GM12872 (cell line): Measurements from ENCODE around the gene UPK3A.
A peak's percentile ranks its signal among the peaks of the same experiment; 100 is the strongest.

ENCODE experiments used
- CTCF ChIP-seq: IDR thresholded peaks from 3 replicates; pipeline ENCODE4 v1.5.1; 2011; ENCODE audit warnings: low read depth, mild to moderate bottlenecking, low read length, moderate library complexity; ENCODE audit not compliant: insufficient read depth

The UPK3A gene

GRCh38 chr22:45281010-45281409 is 3.7 kb upstream of the UPK3A start:
- TF ChIP-seq CTCF, result no peak

DNA sequence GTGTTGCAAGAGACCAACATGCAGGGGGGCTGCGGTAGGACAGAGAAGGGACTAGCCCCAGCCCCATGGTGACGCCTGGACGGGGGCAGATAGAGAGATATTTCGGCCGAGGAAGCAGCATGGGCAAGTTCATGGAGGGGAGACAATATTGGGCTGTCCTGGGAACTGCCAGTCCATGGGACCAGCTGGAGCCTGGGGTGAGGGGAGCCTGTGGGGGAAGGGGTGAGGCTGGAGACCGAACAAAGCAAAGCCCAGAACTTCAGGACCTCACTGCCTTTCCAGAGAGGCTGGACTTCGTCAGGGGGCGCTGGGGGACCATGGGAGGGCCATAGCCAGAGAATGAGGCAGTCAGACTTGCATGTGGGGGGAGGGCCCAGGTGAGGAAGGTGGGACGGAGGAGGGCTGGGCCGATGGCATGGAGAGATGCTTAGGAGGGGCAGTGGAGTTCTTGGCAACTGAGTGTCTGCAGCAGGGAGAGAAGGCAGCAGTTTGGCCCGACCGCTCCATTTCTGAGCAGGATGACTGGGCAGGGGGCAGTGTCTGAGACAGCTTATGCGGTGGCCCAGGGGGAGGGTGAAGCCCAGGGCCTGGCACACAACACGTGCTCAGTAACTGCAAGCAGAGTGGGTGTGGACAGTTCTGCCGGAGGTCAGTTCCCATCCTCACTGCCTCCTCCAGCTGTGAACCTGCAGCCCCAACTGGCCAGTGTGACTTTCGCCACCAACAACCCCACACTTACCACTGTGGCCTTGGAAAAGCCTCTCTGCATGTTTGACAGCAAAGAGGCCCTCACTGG is 712 bp downstream of the UPK3A start:
- 0 out of 3 replicates have a peak, but pooled peaks have one; percentile 7 for TF ChIP-seq CTCF

GRCh38 chr22:45286854-45287551 is 2.3 kb downstream of the UPK3A start:
- TF ChIP-seq CTCF, result no peak

DNA sequence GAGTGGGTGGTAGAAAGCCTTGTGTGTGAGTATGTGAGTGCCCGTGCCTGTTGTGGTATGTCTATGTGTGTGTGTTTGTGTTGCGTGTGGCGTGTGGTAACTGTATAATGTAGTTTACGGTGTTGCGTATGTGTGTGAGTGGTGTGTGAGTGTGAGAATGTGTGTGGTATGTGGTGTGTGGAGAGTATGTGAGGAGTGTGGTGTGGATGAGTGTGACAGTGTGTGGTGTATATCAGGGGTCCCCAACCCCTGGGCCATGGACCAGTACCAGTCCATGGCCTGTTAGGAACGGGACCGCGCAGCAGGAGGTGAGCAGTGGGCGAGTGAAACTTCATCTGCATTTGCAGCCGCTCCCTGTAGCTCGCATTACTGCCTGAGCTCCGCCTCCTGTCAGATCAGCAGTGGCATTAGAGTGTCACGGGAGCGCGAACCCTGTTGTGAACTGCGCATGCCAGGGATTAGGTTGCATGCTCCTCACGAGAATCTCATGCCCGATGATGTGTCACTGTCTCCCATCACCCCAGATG is 5.7 kb downstream of the UPK3A start:
- no peak for TF ChIP-seq CTCF

GRCh38 chr22:45291061-45291930 is 6.5 kb downstream of the UPK3A start:
- no peak for TF ChIP-seq CTCF

GRCh38 chr22:45291931-45292290 is 7.2 kb downstream of the UPK3A start:
- no peak for TF ChIP-seq CTCF
